AG09319 (cell line): Measurements from ENCODE around the gene SKIDA1.

ENCODE experiments used
- DNase-seq: peaks from one replicate; pipeline ENCODE4 v3.0.0-alpha.2; 2010; ENCODE audit warnings: low read depth; ENCODE audit errors: extremely low read depth
- TF ChIP-seq, protein P1 (sequence below): IDR thresholded peaks from 2 replicates; pipeline ENCODE4 v1.5.1; 2011; ENCODE audit warnings: low read depth, mild to moderate bottlenecking, inconsistent platforms, low read length, moderate library complexity

The SKIDA1 gene

DNA sequence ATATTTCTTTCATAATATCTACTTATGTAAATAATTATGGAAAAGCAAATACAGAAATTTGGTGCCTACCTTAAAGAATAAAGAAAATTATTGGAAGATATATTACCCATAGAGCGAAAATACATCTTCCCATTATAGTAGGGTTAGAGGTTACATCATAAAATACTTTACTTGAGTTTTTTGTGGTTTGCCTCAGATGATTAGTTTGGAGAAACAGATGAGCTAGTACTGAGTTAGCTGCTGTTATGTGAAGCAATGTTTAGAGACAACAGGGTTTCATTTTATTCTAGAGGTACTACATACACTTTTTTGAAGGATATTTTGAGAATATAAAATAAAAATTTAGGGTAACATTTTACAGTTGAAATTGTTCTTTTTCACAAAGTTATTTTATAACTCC is 5.7 kb upstream of the SKIDA1 start:
- TF ChIP-seq, protein P1, sequence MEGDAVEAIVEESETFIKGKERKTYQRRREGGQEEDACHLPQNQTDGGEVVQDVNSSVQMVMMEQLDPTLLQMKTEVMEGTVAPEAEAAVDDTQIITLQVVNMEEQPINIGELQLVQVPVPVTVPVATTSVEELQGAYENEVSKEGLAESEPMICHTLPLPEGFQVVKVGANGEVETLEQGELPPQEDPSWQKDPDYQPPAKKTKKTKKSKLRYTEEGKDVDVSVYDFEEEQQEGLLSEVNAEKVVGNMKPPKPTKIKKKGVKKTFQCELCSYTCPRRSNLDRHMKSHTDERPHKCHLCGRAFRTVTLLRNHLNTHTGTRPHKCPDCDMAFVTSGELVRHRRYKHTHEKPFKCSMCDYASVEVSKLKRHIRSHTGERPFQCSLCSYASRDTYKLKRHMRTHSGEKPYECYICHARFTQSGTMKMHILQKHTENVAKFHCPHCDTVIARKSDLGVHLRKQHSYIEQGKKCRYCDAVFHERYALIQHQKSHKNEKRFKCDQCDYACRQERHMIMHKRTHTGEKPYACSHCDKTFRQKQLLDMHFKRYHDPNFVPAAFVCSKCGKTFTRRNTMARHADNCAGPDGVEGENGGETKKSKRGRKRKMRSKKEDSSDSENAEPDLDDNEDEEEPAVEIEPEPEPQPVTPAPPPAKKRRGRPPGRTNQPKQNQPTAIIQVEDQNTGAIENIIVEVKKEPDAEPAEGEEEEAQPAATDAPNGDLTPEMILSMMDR: no peak
- no peak for DNase-seq

DNA sequence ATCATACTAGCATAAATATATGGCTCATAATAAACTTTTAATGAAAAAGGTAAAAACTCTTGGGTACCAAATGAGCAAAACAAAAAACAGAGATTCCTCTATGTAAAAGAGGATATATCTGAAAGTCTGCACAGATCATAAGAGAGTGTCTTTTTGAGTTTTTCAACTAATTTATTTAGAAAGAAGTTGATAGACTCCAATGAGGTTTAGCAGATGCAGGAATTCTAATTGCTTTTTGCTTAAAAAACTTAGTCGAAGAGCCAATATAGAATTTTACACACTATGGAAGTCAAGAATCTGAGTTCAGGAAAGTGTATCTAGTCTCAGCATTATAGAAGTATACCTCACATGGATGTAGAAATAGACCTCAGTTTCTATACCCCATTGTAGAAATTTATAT is 5.2 kb upstream of the SKIDA1 start:
- TF ChIP-seq, protein P1: no peak
- DNase-seq: no peak

DNA sequence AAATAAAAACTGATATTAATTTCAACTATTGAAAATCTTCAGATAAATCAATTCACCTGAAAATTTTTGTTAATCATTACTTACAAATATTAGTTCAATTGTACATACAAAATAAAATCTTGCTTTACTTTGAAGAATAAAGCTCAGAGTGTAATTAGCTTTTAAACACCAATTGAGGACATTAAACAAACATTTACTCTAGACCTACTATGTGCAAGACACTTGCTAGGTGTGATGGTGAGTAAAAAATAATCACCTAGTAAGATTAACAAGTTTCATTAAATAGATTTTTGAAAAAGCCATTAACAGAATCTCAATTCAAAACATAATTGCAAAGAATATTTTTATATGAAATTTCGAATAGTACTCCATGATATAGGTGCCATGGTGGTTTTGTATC is 4.7 kb upstream of the SKIDA1 start:
- TF ChIP-seq, protein P1: no peak
- no peak for DNase-seq

DNA sequence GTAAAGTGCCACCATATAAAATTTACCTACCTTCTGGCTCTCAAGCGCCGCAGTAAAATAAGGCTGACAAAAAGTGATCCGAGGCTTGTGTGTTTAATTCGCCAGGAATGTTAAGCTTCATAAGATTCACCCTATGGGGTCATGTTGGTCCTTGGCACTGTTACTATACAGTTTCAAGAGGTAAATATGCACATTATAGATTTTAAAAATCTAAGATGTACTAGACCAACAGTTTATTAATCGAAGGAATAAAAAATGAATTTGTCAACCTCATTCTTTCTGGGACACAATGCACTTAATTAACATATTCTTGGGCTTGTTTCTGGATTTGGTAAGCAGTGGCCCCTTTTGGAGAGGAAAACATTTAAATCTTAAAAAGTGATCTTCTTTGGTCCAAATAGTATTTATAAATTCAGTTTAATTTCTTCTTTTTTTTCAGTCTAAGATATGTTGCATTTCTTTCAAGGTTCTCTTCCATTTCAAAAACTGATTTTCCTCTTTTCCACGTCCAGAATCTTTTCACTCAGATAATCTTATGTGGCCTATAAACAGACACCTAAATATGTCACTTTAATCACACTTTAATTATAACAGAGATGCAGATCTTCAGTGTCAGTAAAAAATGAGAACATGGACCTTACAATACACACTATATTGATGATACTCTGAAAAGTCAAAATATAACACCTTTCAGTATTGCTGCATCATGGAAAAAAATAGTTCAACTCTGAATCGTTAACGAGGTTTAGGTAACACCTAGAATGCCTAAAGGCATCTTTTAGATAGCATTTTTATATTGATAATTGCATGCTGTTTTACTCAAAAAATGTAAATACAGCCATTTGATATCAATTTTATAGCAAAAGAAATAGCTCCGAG is 3.8 kb upstream of the SKIDA1 start:
- TF ChIP-seq, protein P1: no peak
- no peak for DNase-seq

DNA sequence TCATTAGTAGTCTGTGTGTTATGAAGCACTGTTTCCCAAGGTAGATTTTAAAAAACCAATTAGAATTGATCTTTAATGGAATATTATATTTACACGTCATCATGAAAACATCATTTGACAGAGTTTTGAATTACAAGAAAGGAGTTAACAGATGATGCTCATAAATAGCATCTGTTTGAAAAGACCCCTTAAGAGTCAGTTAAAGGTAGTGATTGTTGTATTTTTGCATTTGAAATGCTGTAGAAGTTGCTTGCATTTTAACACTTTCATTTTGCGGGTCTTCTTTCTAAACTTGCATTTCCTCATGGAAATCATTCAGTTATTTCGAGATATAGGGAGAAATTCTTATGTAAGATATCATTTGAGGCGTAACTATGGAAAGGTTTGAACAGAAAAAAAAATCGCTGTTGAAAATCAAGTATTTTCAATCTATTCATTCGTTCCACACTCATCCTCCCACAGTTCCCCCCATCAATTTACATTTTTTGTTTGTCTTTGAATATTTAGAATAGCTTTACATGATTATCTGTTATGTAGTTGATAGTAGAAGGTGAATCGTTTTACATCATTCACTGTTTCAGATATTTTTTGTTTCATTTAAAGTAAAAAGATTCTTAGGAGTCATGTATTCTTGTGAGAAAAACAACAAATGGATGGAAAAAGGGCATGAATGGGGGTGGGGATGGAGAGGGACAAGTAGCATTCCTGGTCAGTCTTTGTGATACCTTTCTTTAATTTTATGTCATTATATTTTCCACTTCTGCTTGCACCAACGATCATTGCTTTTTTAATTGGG is 3.0 kb upstream of the SKIDA1 start:
- TF ChIP-seq, protein P1: no peak
- DNase-seq: no peak

DNA sequence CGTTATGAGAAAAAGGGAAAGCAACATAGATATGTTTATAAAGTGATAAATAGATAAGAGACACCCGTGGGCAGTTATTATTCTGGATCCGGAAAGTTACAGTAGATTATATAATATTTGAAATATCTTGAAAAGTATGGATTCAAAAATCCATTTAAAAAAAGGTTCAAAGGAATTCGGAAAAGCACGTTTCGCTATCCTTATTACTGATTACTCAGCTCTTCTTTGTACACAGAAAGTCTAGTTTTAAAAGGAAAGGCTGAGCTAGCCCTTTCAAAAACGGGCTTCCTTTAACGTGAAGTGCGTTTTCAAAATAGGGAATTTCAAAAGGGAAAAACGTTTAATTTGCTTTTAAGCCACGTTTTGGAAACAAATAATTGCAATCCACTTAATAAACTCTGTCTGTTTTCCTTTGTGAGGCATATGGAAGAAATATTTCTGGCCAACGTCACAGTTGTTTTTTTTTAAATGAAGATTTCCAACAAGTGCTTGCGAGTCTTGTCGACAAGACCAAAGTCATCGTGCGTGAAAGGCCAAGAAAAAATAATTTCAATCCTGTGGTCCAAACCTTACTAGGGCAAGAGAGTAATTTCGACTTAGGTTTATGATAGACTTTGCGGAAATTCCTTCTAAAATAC is 2.2 kb upstream of the SKIDA1 start:
- TF ChIP-seq, protein P1: no peak
- DNase-seq: no peak
